ENCODE results near the gene RABGAP1L. TPM values are rescaled to one million over a fixed set of nuclear protein-coding genes. Genes with fewer than 3 reads are reported as not detected.

RABGAP1L gene
- total and polyA plus RNA-seq, 2 of the 8 experiments (the other 6 are each of a cell fraction or from before 2014, with no cell fraction given): 33.3 to 156 TPM

DNA sequence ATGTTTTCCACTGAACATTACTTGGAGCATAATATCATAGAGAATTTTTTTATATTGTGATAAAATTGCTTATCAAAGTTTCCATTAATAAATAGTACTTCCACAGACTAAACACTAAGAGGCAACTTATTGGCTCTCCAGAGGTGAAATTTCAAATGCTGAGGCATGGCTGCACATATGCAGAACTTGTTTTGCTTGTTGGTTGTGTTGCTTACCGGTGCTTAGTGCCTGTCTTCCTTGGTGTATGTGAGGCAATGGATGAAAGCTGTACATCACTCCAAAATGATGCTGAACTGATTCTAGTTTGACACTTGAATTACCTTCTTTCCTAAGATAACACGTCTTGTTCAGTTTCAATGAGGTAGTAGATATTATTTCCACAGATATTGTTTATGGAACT, 258.6 kb downstream of the RABGAP1L start:
- CTCF ChIA-PET (ENCODE audit: partially characterized antibody): no interaction called here
- TF ChIP-seq KDM1A (IDR thresholded peaks at IDR 0.05; ENCODE audit: borderline replicate concordance, low read length) (no peak), CBX8 (IDR thresholded peaks at IDR 0.05; ENCODE audit: borderline replicate concordance, low read depth, low read length) (no peak), SUZ12 (IDR thresholded peaks at IDR 0.05; ENCODE audit: low read length) (no peak), HDAC6 (IDR thresholded peaks at IDR 0.05; ENCODE audit: low read depth, low read length) (no peak), SIRT6 (IDR thresholded peaks at IDR 0.05; ENCODE audit: low read length) (no peak)
- TF ChIP-seq, protein P1, sequence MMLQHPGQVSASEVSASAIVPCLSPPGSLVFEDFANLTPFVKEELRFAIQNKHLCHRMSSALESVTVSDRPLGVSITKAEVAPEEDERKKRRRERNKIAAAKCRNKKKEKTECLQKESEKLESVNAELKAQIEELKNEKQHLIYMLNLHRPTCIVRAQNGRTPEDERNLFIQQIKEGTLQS (IDR thresholded peaks at IDR 0.05; ENCODE audit: insufficient read depth, low read depth, low read length): no peak

More for the DNA sequence above, 258.6 kb downstream of the RABGAP1L start:
- Histone ChIP-seq H3K18ac (ENCODE audit: extremely low read depth, low read length) (no peak overlapping the region), H3K4me3 (ENCODE audit: extremely low read depth in 1 of 4, insufficient read depth in 2 of 4, low read depth in 3 of 4, low read length in 4 of 4) (no peak overlapping the region), H3K14ac (ENCODE audit: insufficient read length) (no peak overlapping the region), H2AK5ac (ENCODE audit: low read depth, low read length) (no peak overlapping the region), H3K4ac (replicated peaks; ENCODE audit: insufficient read length, low read depth, low read length) (no peak overlapping the region), H3K79me1 (ENCODE audit: low read depth, low read length) (no peaks in the 10 kb centered on the region), H2BK15ac (ENCODE audit: low read length) (no peak overlapping the region), H2BK20ac (ENCODE audit: low read length) (no peak overlapping the region), H3K4me1 (replicated peaks in 1 of 4; ENCODE audit: control insufficient read depth in 3 of 4, insufficient read depth in 4 of 4, low read length in 3 of 4) (no peaks in the 10 kb centered on the region), H2BK5ac (ENCODE audit: low read depth, low read length) (no peak overlapping the region), H4K20me1 (replicated peaks in 1 of 2; ENCODE audit: control insufficient read depth in 1 of 2, insufficient read depth in 2 of 2, low read length in 2 of 2) (no peaks in the 10 kb centered on the region), H2BK120ac (replicated peaks; ENCODE audit: low read depth, low read length) (no peak overlapping the region), H3K56ac (replicated peaks; ENCODE audit: insufficient read length, low read depth, low read length) (no peak overlapping the region), H2BK12ac (ENCODE audit: low read depth, low read length) (no peak overlapping the region), H2AFZ (ENCODE audit: low read length) (no peak overlapping the region), H3K4me2 (ENCODE audit: insufficient read depth in 1 of 2, low read depth in 2 of 2, low read length in 2 of 2) (no peak overlapping the region), H3K23ac (ENCODE audit: insufficient read length) (no peak overlapping the region), H4K5ac (ENCODE audit: insufficient read length, low read depth, low read length) (no peak overlapping the region), H3K9ac (replicated peaks in 1 of 4; ENCODE audit: extremely low read depth in 1 of 4, low read depth in 3 of 4, low read length in 3 of 4) (no peak overlapping the region), H4K91ac (replicated peaks; ENCODE audit: insufficient read length, low read length) (no peak overlapping the region), H3K36me3 (ENCODE audit: control insufficient read depth in 2 of 4, insufficient read depth in 4 of 4, low read length in 3 of 4) (no peaks in the 10 kb centered on the region), H3K79me2 (ENCODE audit: control insufficient read depth in 1 of 2, insufficient read depth in 2 of 2, low read length in 2 of 2) (no peaks in the 10 kb centered on the region), H3K27me3 (replicated peaks in 1 of 4; ENCODE audit: control insufficient read depth in 3 of 4, extremely low read depth in 1 of 4, insufficient read depth in 3 of 4, low read length in 3 of 4) (no peaks in the 10 kb centered on the region), H4K8ac (ENCODE audit: extremely low read depth, insufficient read depth, low read length) (no peak overlapping the region), H3K23me2 (ENCODE audit: low read depth, low read length) (no peaks in the 10 kb centered on the region), H3K27ac (ENCODE audit: low read depth, low read length) (no peak overlapping the region), H3K9me3 (ENCODE audit: insufficient read depth in 2 of 2, low read depth in 1 of 2, low read length in 1 of 2) (no peaks in the 10 kb centered on the region)
- WGBS, 2 experiments (ENCODE audit: extremely low coverage in 1 of 2, insufficient coverage in 1 of 2, insufficient read length in 1 of 2, insufficient replicate concordance in 2 of 2, low coverage in 1 of 2, low lambda C conversion rate in 2 of 2, missing lambda C conversion rate in 1 of 2): 90% methylated on average over 2 of the region's 2 CpGs; no CpG with 5 or more reads in 1 of the 2 experiments
- DNase-seq (ENCODE audit: low read depth in 1 of 2, low spot score in 2 of 2) (no peak), FAIRE-seq (no peak)
- POLR2A ChIA-PET (ENCODE audit: partially characterized antibody): interaction anchor here (0.9 kb wide), 1 partner anchor 43 kb away, joined by 3 read pairs; no protein-coding TSS in a partner anchor

Data from H1 (cell line).